Testis (tissue), 3 donors: ENCODE data around the gene TEX50. TPM values are rescaled to one million over a fixed set of nuclear protein-coding genes. Genes with fewer than 3 reads are reported as not detected.

Source experiments
- DNase-seq: peaks from one replicate; pipeline ENCODE4 v3.0.0-alpha.2; 2019
- H3K27ac ChIP-seq, 2 donors: fragments of 200-600 bp; sonication (generic); one replicate each; pipeline ENCODE4 v1.5.1; 2019
- H3K27me3 ChIP-seq: fragments of 200-600 bp; sonication (generic); one replicate; pipeline ENCODE4 v1.5.1; 2019
- H3K36me3 ChIP-seq: fragments of 200-600 bp; sonication (generic); one replicate; pipeline ENCODE4 v1.5.1; 2017; ENCODE audit warnings: low read depth; ENCODE audit errors: missing control alignments
- H3K4me1 ChIP-seq: fragments of 200-600 bp; sonication (generic); one replicate; pipeline ENCODE4 v1.5.1; 2019
- H3K4me3 ChIP-seq, 2 donors: fragments of 200-600 bp; sonication (generic); one replicate each; pipeline ENCODE4 v1.5.1; 2017 to 2019
- H3K9me3 ChIP-seq: fragments of 200-600 bp; sonication (generic); one replicate; pipeline ENCODE4 v1.5.1; 2017
- POLR2A ChIP-seq: fragments of 450-650 bp; IDR thresholded peaks from one replicate; pipeline ENCODE4 v1.6.1; 2017; ENCODE audit warnings: antibody characterized with exemption, mild to moderate bottlenecking, moderate library complexity
- WGBS, 2 donors: methylation state at CpG; one replicate each; pipeline ENCODE4 v1.1.5; 2018; 5-methylcytosine and 5-hydroxymethylcytosine counted together
- intact Hi-C: fragments of 100-400 bp; cut with DNase I; formaldehyde crosslinking; loops from one replicate; pipeline ENCODE4 v1.15.1; 2023; ENCODE audit warnings: low total_unique reads
- polyA plus RNA-seq: library from polyadenylated mRNA; stranded (reverse); fragments of 350-450 nt; fragmentation: Illumina TruSeq; extraction: RNeasy Lipid Tissue Mini Kit (QIAGEN cat#74804); gene quantifications from one replicate; pipeline ENCODE4 v1.2.3, GENCODE V29; 2014; ENCODE audit warnings: low read depth, low replicate concordance; ENCODE audit not compliant: insufficient read depth
- total RNA-seq, 2 donors: library from RNA; depleted of rRNA; stranded (reverse); fragments of >200 nt; gene quantifications; one replicate each; pipeline ENCODE4 v1.2.3, GENCODE V29; 2016
- TF ChIP-seq, protein P1 (sequence below), 3 experiments: fragments of 450-650 bp in 2 of 3; fragments of 200-600 bp in 1 of 3; sonication (generic) in 1 of 3; IDR thresholded peaks; one replicate each; pipeline ENCODE4 v1.5.1; 2016 to 2019; ENCODE audit warnings: antibody characterized with exemption in 3 of 3, mild to moderate bottlenecking in 2 of 3, moderate library complexity in 1 of 3

Gene TEX50
- total and polyA plus RNA-seq, 3 donors from 2014 or later: 7.6 to 22.4 (median 15.7) TPM

- no peak for DNase-seq
- intact Hi-C loops: no loop called here
- no peak overlapping the region for H3K4me3 ChIP-seq
- no peaks in the 10 kb centered on the region for H3K27me3 ChIP-seq
- H3K9me3 ChIP-seq: no peaks in the 10 kb centered on the region
- no peak for TF ChIP-seq POLR2A
- 68 to 77% methylated on average over 3 of the region's 3 CpGs for WGBS, 2 donors
- H3K4me1 ChIP-seq: no peaks in the 10 kb centered on the region
- no peak overlapping the region for H3K27ac ChIP-seq
- H3K36me3 ChIP-seq: no peaks in the 10 kb centered on the region
These were observed 11.5 kb downstream of the TEX50 start for GRCh38 chr1:173646656-173647055.

DNA sequence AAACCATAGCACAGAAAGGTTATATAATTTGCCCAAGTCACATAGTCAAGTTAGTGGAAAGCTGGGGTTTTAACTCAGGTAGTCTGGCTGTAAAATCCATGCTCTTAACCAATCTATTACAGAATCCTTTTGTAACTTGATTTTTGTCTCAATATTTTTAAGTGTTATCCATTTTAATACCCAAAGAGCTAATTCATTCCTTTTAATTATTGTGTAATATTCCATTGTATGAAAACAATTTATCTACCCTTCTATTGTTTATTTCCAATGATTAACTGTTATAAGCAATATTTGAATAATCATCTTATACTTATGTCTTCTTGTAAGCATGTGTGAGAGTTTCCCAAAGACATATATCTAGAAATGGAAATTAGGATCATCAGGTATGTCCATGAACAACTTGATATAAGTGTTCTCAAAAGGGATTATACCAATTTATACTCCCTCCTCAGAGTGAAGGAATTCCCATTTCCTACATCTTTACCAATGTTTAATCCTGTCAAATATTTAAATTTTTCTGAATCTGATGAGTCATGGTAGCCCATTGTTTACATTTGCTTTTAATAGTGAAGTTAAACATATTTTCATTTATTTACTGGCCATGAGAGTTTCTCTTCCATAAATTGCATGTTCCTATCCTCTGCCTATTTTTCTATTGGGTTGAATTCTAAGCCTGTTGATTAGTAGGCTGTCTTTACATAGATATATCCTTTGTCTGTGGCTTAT, 13.9 kb downstream of the TEX50 start:
- Histone ChIP-seq H3K27me3 (no peaks in the 10 kb centered on the region), H3K4me3 (no peak overlapping the region), H3K9me3 (no peaks in the 10 kb centered on the region), H3K27ac (no peak overlapping the region), H3K36me3 (no peaks in the 10 kb centered on the region), H3K4me1 (no peaks in the 10 kb centered on the region)
- intact Hi-C loops: no loop called here
- no peak for DNase-seq
- no peak for TF ChIP-seq POLR2A
- TF ChIP-seq, protein P1, sequence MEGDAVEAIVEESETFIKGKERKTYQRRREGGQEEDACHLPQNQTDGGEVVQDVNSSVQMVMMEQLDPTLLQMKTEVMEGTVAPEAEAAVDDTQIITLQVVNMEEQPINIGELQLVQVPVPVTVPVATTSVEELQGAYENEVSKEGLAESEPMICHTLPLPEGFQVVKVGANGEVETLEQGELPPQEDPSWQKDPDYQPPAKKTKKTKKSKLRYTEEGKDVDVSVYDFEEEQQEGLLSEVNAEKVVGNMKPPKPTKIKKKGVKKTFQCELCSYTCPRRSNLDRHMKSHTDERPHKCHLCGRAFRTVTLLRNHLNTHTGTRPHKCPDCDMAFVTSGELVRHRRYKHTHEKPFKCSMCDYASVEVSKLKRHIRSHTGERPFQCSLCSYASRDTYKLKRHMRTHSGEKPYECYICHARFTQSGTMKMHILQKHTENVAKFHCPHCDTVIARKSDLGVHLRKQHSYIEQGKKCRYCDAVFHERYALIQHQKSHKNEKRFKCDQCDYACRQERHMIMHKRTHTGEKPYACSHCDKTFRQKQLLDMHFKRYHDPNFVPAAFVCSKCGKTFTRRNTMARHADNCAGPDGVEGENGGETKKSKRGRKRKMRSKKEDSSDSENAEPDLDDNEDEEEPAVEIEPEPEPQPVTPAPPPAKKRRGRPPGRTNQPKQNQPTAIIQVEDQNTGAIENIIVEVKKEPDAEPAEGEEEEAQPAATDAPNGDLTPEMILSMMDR (IDR thresholded peaks at IDR 0.05): no peak

DNA sequence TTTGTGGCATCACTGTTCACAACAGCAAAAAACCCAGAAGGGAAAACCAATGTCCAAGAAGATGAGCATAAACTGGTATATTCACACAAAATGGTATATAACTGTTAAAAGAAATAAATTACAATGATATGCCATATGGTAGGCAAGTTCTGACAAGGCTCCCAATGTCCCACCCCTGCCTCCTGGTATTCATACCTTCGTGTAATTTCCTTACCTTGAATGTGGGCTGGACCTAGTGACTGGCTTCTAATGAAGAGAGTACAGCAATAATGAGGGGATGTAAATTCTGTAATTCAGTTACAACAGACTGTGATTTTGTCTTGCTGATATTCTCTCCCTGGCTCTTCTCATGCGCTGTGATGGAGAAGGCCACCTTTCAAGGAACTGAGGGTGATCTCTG, 25.2 kb downstream of the TEX50 start:
- no peak for DNase-seq
- TF ChIP-seq POLR2A: no peak
- TF ChIP-seq, protein P1 (IDR thresholded peaks at IDR 0.05): no peak
- intact Hi-C loops: no loop called here

DNA sequence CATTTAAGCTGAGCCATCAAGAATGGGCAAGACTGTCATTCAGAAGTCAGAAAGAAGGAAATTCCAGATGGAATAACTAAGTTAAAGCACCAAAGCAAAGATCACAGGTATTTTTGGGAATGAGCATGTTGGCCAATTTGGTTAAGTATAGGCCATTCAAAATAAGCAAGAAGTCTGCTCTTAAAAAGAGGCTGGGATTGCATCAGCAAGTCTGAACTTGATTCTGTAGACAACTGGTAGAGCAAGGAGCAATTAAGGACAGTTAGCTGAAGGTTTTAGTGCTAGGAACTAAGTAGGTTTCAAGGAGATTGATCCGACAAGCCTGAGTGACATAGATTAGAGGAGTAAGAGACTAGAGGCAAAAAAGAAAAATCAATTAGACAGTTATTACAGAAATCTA, 26.1 kb downstream of the TEX50 start:
- Histone ChIP-seq H3K4me3 (no peak overlapping the region), H3K27ac (no peak overlapping the region), H3K27me3 (no peaks in the 10 kb centered on the region), H3K4me1 (no peaks in the 10 kb centered on the region), H3K9me3 (no peaks in the 10 kb centered on the region), H3K36me3 (no peaks in the 10 kb centered on the region)
- DNase-seq: no peak
- intact Hi-C loops: no loop called here
- TF ChIP-seq, protein P1 (IDR thresholded peaks at IDR 0.05): no peak
- no peak for TF ChIP-seq POLR2A
- WGBS, 2 donors: 80 to 100% methylated on average over 1 of the region's 1 CpG

More for the DNA sequence above, 25.2 kb downstream of the TEX50 start:
- no peak overlapping the region for H3K27ac ChIP-seq
- no peak overlapping the region for H3K4me3 ChIP-seq
- no peaks in the 10 kb centered on the region for H3K9me3 ChIP-seq
- no peaks in the 10 kb centered on the region for H3K4me1 ChIP-seq
- 93 to 96% methylated on average over 2 of the region's 2 CpGs for whole genome bisulfite sequencing, 2 donors
- no peaks in the 10 kb centered on the region for H3K36me3 ChIP-seq
- no peaks in the 10 kb centered on the region for H3K27me3 ChIP-seq

GRCh38 chr1:173661763-173662162, 26.6 kb downstream of the TEX50 start:
- no peak for DNase-seq
- intact Hi-C loops: no loop called here
- H3K27me3 ChIP-seq: no peaks in the 10 kb centered on the region
- H3K4me3 ChIP-seq: no peak overlapping the region
- no peaks in the 10 kb centered on the region for H3K4me1 ChIP-seq
- H3K27ac ChIP-seq: no peak overlapping the region
- WGBS, 2 donors: 41 to 54% methylated on average over 1 of the region's 1 CpG
- TF ChIP-seq, protein P1 (IDR thresholded peaks at IDR 0.05): no peak
- no peak for TF ChIP-seq POLR2A
- H3K9me3 ChIP-seq: no peaks in the 10 kb centered on the region
- H3K36me3 ChIP-seq: no peaks in the 10 kb centered on the region
